WTC11 (cell line): ENCODE data around the gene MESD. TPM values are rescaled to one million over a fixed set of nuclear protein-coding genes. Genes with fewer than 3 reads are reported as not detected.

Experiments
- ATAC-seq: fragments of 200-7000 bp; cut with Tn5 transposase; 2 replicates; pipeline ENCODE4 v1.10.0; 2021; ENCODE audit warnings: mild to moderate bottlenecking, moderate library complexity
- CTCF ChIA-PET: fragments of 300-600 bp; sonication (Branson Sonifier 250); formaldehyde crosslinking; loops from one replicate; lab custom pipeline; 2021; ENCODE audit warnings: antibody characterized with exemption; lab: Charles Lee
- POLR2A ChIA-PET: fragments of 350-600 bp; sonication (Branson Sonifier 250); formaldehyde crosslinking; loops from one replicate; lab custom pipeline; 2021; ENCODE audit warnings: antibody characterized with exemption; lab: Charles Lee
- DNase-seq: peaks from one replicate; pipeline ENCODE4 v3.0.0; 2021; ENCODE audit warnings: low spot score
- H3K27ac Mint-ChIP-seq: 2 replicates; pipeline ENCODE4 v1.8.0; 2021; ENCODE audit warnings: mixed read lengths
- H3K27me3 Mint-ChIP-seq: 2 replicates; pipeline ENCODE4 v1.8.0; 2021; ENCODE audit warnings: low read depth, mild to moderate bottlenecking, moderate library complexity, mixed read lengths
- H3K36me3 Mint-ChIP-seq: 2 replicates; pipeline ENCODE4 v1.8.0; 2021; ENCODE audit warnings: mixed read lengths
- H3K4me1 Mint-ChIP-seq: 2 replicates; pipeline ENCODE4 v1.8.0; 2022; ENCODE audit warnings: mixed read lengths
- H3K4me3 Mint-ChIP-seq: 2 replicates; pipeline ENCODE4 v1.8.0; 2021; ENCODE audit warnings: mild to moderate bottlenecking, moderate library complexity, mixed read lengths
- H3K9me3 Mint-ChIP-seq: 2 replicates; pipeline ENCODE4 v1.8.0; 2021; ENCODE audit warnings: mixed read lengths
- JUN ChIP-seq: sonication (generic); formaldehyde crosslinking; IDR thresholded peaks from 2 replicates; pipeline ENCODE4 v1.8.0; 2023; ENCODE audit warnings: mild to moderate bottlenecking, missing genetic modification reagents
- MYBL2 ChIP-seq: sonication (generic); formaldehyde crosslinking; IDR thresholded peaks from 2 replicates; pipeline ENCODE4 v1.8.1; 2023; ENCODE audit warnings: mild to moderate bottlenecking, moderate library complexity, missing genetic modification reagents
- NFATC4 ChIP-seq: fragments of 250-450 bp; sonication (Bioruptor Pico); IDR thresholded peaks from 2 replicates; pipeline ENCODE4 v1.9.0; 2021; ENCODE audit warnings: mild to moderate bottlenecking
- SMAD3 ChIP-seq: sonication (generic); formaldehyde crosslinking; IDR thresholded peaks from 2 replicates; pipeline ENCODE4 v1.8.0; 2022; ENCODE audit warnings: missing genetic modification reagents, mild to moderate bottlenecking, borderline replicate concordance
- ZBTB43 ChIP-seq: sonication (generic); formaldehyde crosslinking; IDR thresholded peaks from 2 replicates; pipeline ENCODE4 v1.8.1; 2023; ENCODE audit warnings: mild to moderate bottlenecking, missing genetic modification reagents
- ZNF512 ChIP-seq: sonication (generic); formaldehyde crosslinking; IDR thresholded peaks from 2 replicates; pipeline ENCODE4 v1.8.1; 2022; ENCODE audit warnings: missing genetic modification reagents, borderline replicate concordance
- ZNF532 ChIP-seq: fragments of 250-450 bp; sonication (Bioruptor Pico); IDR thresholded peaks from 2 replicates; pipeline ENCODE4 v1.9.0; 2021; ENCODE audit warnings: mild to moderate bottlenecking, borderline replicate concordance
- total RNA-seq: library from RNA; stranded (reverse); gene quantifications from 3 replicates; pipeline ENCODE4 v1.2.3, GENCODE V29; 2021
- TF ChIP-seq, protein P1 (sequence below): sonication (generic); formaldehyde crosslinking; IDR thresholded peaks from 2 replicates; pipeline ENCODE4 v1.8.0; 2023; ENCODE audit warnings: missing genetic modification reagents
- TF ChIP-seq, protein P2 (sequence below): sonication (generic); formaldehyde crosslinking; IDR thresholded peaks from 2 replicates; pipeline ENCODE4 v1.8.1; 2022; ENCODE audit warnings: mild to moderate bottlenecking, missing genetic modification reagents, moderate library complexity, borderline replicate concordance
- TF ChIP-seq, protein P3 (sequence below): sonication (generic); formaldehyde crosslinking; IDR thresholded peaks from 2 replicates; pipeline ENCODE4 v1.8.1; 2022; ENCODE audit warnings: mild to moderate bottlenecking, moderate library complexity, missing genetic modification reagents
- TF ChIP-seq, protein P4 (sequence below): sonication (generic); formaldehyde crosslinking; IDR thresholded peaks from 2 replicates; pipeline ENCODE4 v1.8.0; 2022; ENCODE audit warnings: mild to moderate bottlenecking, missing genetic modification reagents

The MESD gene
- total RNA-seq, 1 experiment from 2014 or later, result 28.3 TPM

DNA sequence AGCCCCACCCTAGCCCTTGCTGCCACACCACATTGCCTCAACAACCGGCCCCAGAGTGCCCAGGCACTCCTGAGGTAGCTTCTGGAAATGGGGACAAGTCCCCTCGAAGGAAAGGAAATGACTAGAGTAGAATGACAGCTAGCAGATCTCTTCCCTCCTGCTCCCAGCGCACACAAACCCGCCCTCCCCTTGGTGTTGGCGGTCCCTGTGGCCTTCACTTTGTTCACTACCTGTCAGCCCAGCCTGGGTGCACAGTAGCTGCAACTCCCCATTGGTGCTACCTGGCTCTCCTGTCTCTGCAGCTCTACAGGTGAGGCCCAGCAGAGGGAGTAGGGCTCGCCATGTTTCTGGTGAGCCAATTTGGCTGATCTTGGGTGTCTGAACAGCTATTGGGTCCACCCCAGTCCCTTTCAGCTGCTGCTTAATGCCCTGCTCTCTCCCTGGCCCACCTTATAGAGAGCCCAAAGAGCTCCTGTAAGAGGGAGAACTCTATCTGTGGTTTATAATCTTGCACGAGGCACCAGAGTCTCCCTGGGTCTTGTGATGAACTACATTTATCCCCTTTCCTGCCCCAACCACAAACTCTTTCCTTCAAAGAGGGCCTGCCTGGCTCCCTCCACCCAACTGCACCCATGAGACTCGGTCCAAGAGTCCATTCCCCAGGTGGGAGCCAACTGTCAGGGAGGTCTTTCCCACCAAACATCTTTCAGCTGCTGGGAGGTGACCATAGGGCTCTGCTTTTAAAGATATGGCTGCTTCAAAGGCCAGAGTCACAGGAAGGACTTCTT is 39.1 kb downstream of the MESD start (continued):
- TF ChIP-seq ZNF512 (CRISPR knock-in tag) (no peak), JUN (CRISPR knock-in tag) (no peak), SMAD3 (no peak)

DNA sequence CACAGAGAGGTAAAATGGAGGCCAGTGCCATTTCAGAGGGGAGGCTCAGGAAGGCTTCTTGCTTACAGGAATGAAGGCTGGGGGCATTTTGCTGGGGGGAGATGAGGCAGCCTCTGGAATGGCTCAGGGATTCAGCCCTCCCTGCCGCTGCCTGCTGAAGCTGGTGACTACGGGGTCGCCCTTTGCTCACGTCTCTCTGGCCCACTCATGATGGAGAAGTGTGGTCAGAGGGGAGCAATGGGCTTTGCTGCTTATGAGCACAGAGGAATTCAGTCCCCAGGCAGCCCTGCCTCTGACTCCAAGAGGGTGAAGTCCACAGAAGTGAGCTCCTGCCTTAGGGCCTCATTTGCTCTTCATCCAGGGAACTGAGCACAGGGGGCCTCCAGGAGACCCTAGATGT is 39.9 kb downstream of the MESD start:
- H3K27me3 Mint-ChIP-seq, result no peaks in the 10 kb centered on the region
- no peak overlapping the region for H3K4me3 Mint-ChIP-seq
- no peak overlapping the region; the same call in 1 of the 2 replicates for H3K27ac Mint-ChIP-seq
- ChIA-PET POLR2A (no interaction called here), CTCF (interaction anchor here (1.7 to 2.6 kb wide), 2 partner anchors 18 to 20 kb away, joined by 9 to 10 read pairs; no protein-coding TSS in a partner anchor)
- no peaks in the 10 kb centered on the region for H3K9me3 Mint-ChIP-seq
- H3K36me3 Mint-ChIP-seq, result peaks cover 35% of the 10 kb centered on the region
- ATAC-seq (no peak), DNase-seq (no peak)
- H3K4me1 Mint-ChIP-seq, result peaks cover 21% of the 10 kb centered on the region
- TF ChIP-seq, protein P1, sequence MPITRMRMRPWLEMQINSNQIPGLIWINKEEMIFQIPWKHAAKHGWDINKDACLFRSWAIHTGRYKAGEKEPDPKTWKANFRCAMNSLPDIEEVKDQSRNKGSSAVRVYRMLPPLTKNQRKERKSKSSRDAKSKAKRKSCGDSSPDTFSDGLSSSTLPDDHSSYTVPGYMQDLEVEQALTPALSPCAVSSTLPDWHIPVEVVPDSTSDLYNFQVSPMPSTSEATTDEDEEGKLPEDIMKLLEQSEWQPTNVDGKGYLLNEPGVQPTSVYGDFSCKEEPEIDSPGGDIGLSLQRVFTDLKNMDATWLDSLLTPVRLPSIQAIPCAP (CRISPR knock-in tag), result no peak
- TF ChIP-seq, protein P2, sequence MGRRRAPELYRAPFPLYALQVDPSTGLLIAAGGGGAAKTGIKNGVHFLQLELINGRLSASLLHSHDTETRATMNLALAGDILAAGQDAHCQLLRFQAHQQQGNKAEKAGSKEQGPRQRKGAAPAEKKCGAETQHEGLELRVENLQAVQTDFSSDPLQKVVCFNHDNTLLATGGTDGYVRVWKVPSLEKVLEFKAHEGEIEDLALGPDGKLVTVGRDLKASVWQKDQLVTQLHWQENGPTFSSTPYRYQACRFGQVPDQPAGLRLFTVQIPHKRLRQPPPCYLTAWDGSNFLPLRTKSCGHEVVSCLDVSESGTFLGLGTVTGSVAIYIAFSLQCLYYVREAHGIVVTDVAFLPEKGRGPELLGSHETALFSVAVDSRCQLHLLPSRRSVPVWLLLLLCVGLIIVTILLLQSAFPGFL (CRISPR knock-in tag), result no peak
- TF ChIP-seq ZNF532 (CRISPR knock-in tag), result no peak
- TF ChIP-seq MYBL2 (CRISPR knock-in tag), result no peak
- no peak for TF ChIP-seq ZBTB43
- TF ChIP-seq, protein P3, sequence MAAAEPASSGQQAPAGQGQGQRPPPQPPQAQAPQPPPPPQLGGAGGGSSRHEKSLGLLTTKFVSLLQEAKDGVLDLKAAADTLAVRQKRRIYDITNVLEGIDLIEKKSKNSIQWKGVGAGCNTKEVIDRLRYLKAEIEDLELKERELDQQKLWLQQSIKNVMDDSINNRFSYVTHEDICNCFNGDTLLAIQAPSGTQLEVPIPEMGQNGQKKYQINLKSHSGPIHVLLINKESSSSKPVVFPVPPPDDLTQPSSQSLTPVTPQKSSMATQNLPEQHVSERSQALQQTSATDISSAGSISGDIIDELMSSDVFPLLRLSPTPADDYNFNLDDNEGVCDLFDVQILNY (CRISPR knock-in tag), result no peak
- no peak for TF ChIP-seq NFATC4
- TF ChIP-seq, protein P4, sequence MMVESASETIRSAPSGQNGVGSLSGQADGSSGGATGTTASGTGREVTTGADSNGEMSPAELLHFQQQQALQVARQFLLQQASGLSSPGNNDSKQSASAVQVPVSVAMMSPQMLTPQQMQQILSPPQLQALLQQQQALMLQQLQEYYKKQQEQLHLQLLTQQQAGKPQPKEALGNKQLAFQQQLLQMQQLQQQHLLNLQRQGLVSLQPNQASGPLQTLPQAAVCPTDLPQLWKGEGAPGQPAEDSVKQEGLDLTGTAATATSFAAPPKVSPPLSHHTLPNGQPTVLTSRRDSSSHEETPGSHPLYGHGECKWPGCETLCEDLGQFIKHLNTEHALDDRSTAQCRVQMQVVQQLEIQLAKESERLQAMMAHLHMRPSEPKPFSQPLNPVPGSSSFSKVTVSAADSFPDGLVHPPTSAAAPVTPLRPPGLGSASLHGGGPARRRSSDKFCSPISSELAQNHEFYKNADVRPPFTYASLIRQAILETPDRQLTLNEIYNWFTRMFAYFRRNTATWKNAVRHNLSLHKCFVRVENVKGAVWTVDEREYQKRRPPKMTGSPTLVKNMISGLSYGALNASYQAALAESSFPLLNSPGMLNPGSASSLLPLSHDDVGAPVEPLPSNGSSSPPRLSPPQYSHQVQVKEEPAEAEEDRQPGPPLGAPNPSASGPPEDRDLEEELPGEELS (CRISPR knock-in tag), result no peak
